ENCODE results near the gene LSR. TPM values are rescaled to one million over a fixed set of nuclear protein-coding genes. Genes with fewer than 3 reads are reported as not detected.
"Not testable (repeated sequence)": the region's sequence is repeated elsewhere in the genome, so short reads cannot be mapped to it uniquely, and the experiment has no call there.

The LSR gene
- total RNA-seq, 2 experiments from 2014 or later: 25.5 to 25.9 TPM

DNA sequence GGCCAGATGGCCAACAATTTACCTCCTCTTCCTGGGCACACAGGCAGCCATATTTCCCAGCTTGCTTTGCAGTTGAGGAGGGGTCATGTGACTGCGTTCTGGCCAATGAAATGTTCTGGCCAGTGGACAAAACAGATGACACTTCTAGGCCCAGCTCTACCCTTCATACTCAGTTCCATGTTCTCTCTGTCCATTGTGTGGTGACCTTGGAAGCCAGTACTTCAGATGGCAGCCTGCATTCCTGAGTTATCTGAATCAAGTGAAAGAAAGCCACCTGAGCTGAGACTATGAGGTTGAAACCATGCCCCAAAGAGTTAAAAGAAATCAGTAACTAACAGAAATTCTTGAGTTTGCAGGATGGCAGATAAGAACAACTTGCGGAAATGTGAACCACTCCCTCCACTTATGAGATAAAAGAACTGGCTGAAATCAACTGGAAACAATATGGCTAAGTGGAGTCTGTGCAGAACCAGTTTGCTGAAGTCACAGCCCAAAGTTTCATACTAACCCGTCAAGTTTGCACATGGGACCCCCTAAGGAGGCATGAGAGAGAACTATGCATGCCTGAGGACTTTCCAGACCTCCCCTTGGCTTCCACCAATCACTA is 28.4 kb upstream of the LSR start:
- Mint-ChIP-seq H3K9me3 (ENCODE audit: insufficient read depth) (peaks cover 16% of the 10 kb centered on the region), H3K27ac (no peak overlapping the region), H3K4me3 (no peak overlapping the region), H3K36me3 (ENCODE audit: low read depth) (no peaks in the 10 kb centered on the region), H3K27me3 (ENCODE audit: low read depth) (no peaks in the 10 kb centered on the region), H3K4me1 (ENCODE audit: low read depth) (peaks cover 19% of the 10 kb centered on the region)
- CTCF ChIA-PET: interaction anchor here (1.3 to 6.6 kb wide), 3 partner anchors 9 to 154 kb away, joined by 4 to 64 read pairs (median 4); partner anchors contain the start of gene FXYD7
- ATAC-seq (no peak), DNase-seq (no peak)
- POLR2A ChIA-PET: interaction anchor here (0.5 kb wide), 1 partner anchor 9 kb away, joined by 3 read pairs; no protein-coding TSS in a partner anchor

DNA sequence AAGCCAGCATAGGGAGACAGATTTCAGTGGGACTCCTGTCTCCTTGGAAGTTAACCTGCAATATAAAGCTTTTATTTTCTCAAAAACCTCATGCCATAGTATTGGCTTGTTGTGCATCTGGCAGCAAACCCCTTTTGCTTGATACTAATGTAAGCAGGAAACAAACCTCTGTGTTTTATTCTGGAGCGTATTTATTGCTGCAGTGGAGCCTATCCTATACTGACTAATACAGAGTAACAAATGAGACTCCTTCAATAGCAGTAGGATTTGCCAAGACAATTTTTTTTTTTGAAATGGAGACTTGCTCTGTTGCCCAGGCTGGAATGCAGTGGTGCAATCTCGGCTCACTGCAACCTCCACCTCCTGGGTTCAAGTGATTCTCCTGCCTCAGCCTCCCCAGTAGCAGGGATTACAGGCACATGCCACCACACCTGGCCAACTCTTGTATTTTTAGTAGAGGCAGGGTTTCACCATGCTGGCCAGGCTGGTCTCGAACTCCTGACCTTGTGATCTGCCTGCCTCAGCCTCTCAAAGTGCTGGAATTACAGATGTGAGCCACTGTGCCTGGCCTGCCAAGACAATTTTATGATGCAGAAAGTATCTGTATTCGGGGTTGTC is 27.7 kb upstream of the LSR start:
- not testable (repeated sequence) for H3K27ac Mint-ChIP-seq; DNase-seq; H3K36me3 Mint-ChIP-seq (ENCODE audit: low read depth); H3K27me3 Mint-ChIP-seq (ENCODE audit: low read depth); ATAC-seq; H3K4me3 Mint-ChIP-seq
- peaks cover 12% of the 10 kb centered on the region for H3K4me1 Mint-ChIP-seq (ENCODE audit: low read depth)
- peaks cover 16% of the 10 kb centered on the region for H3K9me3 Mint-ChIP-seq (ENCODE audit: insufficient read depth)
- CTCF ChIA-PET: interaction anchor here (1.3 to 6.6 kb wide), 3 partner anchors 9 to 154 kb away, joined by 4 to 64 read pairs (median 4); partner anchors contain the start of gene FXYD7
- POLR2A ChIA-PET: interaction anchor here (0.5 kb wide), 1 partner anchor 10 kb away, joined by 3 read pairs; no protein-coding TSS in a partner anchor

DNA sequence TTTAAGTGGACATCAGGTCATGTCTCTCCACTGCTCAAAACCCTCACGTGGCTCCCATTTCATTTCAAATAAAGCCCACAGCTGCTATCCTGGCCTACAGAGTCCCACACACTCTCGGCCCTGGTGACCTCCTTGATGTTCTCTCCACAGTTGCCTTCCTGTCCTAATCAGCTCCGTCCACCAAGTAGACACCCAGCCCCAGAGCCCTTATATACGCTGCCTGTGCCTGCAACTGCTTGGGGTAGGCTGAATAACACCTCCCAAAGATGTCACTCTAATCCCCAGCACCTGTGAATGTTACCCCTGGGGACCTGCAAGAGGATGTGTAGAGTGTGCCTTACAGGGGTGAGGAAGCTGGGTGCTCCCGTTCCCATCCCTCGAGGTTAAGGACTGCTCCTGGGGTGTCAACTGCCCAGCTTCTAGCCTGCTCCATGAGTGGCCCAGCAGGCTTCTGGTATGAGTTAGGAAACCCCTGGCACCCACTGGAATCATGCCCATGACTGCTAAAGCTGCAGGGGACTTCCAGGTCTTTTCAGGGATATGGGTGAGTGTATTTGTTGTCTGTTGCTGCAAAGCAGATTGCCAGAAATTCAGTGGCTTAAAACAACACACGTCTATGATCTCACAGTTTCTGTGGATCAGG is 26.3 kb upstream of the LSR start:
- peaks cover 13% of the 10 kb centered on the region for H3K9me3 Mint-ChIP-seq (ENCODE audit: insufficient read depth)
- POLR2A ChIA-PET: no interaction called here
- H3K36me3 Mint-ChIP-seq (ENCODE audit: low read depth): no peaks in the 10 kb centered on the region
- H3K4me3 Mint-ChIP-seq: no peak overlapping the region
- ATAC-seq: no peak
- peaks cover 3% of the 10 kb centered on the region for H3K4me1 Mint-ChIP-seq (ENCODE audit: low read depth)
- H3K27me3 Mint-ChIP-seq (ENCODE audit: low read depth): no peaks in the 10 kb centered on the region
- no peak for DNase-seq
- CTCF ChIA-PET: interaction anchor here (0.7 to 1.3 kb wide), 2 partner anchors 11 to 68 kb away, joined by 3 to 4 read pairs; partner anchors contain the start of gene FXYD5
- no peak overlapping the region for H3K27ac Mint-ChIP-seq

- ChIA-PET POLR2A (no interaction called here), CTCF (interaction anchor here (0.7 to 1.3 kb wide), 2 partner anchors 12 to 69 kb away, joined by 3 to 4 read pairs; partner anchors contain the start of gene FXYD5)
- Mint-ChIP-seq H3K4me3 (no peak overlapping the region), H3K4me1 (ENCODE audit: low read depth) (peaks cover 3% of the 10 kb centered on the region), H3K36me3 (ENCODE audit: low read depth) (no peaks in the 10 kb centered on the region), H3K27ac (no peak overlapping the region), H3K9me3 (ENCODE audit: insufficient read depth) (peaks cover 13% of the 10 kb centered on the region), H3K27me3 (ENCODE audit: low read depth) (no peaks in the 10 kb centered on the region)
- ATAC-seq (no peak), DNase-seq (no peak)
These were observed 25.6 kb upstream of the LSR start for GRCh38 chr19:35223084-35223790.

GRCh38 chr19:35223862-35224505 is 24.8 kb upstream of the LSR start:
- no peaks in the 10 kb centered on the region for H3K36me3 Mint-ChIP-seq (ENCODE audit: low read depth)
- POLR2A ChIA-PET: no interaction called here
- H3K9me3 Mint-ChIP-seq (ENCODE audit: insufficient read depth): peaks cover 11% of the 10 kb centered on the region
- CTCF ChIA-PET: interaction anchor here (1.3 kb wide), 1 partner anchor 12 kb away, joined by 3 read pairs; no protein-coding TSS in a partner anchor
- ATAC-seq (no peak), DNase-seq (no peak)
- no peak overlapping the region for H3K27ac Mint-ChIP-seq
- peaks cover 3% of the 10 kb centered on the region for H3K4me1 Mint-ChIP-seq (ENCODE audit: low read depth)
- H3K27me3 Mint-ChIP-seq (ENCODE audit: low read depth): no peaks in the 10 kb centered on the region
- no peak overlapping the region for H3K4me3 Mint-ChIP-seq

DNA sequence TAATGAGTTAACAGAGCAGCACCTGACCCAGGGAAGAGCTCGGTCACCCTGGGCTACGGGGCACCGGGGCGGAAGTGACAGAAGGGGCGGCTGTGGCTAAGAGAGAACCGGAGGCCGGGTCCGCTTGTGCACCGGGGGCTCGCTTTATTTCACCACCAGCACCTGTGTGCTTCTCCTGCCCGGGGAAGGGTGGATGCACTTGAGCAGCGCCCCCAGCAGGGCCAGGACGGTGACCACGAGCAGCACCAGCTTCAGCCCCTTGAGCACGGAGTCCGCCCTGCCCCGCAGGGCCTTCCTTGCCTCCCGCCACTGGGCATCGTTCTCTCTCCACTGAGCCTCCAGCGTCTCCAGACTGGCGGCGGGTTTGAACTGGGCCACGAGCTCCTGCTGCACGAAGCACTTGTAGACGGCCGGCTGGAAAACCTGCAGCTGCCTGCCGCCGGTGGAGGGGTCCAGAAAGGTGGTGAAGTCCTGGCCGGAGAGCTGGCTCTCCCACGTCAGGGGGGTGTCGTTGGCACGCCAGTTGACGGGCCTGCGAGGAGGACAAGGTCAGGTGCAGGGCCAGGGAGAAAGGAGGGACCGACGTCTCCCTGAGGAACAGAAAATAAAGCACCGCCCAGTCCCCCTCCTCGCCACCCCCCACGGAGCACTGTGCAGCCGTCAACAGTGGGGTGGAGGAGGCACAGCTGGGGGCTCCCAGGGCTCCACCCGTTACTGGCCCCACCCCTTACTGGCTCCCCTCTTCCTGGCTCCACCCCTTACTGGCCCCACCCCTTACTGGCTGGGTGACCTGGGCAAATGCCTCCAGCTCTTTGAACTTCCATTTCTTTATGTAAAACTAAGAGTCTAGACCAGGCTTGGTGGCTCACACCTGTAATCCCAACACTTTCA is 23.9 kb upstream of the LSR start:
- Mint-ChIP-seq H3K9me3 (ENCODE audit: insufficient read depth) (peaks cover 5% of the 10 kb centered on the region), H3K27me3 (ENCODE audit: low read depth) (no peaks in the 10 kb centered on the region), H3K4me3 (no peak overlapping the region), H3K36me3 (ENCODE audit: low read depth) (no peaks in the 10 kb centered on the region), H3K27ac (no peak overlapping the region), H3K4me1 (ENCODE audit: low read depth) (peaks cover 3% of the 10 kb centered on the region)
- ATAC-seq: no peak
- CTCF ChIA-PET: interaction anchor here (0.5 kb wide), 1 partner anchor 57 kb away, joined by 3 read pairs; no protein-coding TSS in a partner anchor
- POLR2A ChIA-PET: interaction anchor here (0.5 kb wide), 1 partner anchor 61 kb away, joined by 3 read pairs; no protein-coding TSS in a partner anchor
- no peak for DNase-seq

- CTCF ChIA-PET: interaction anchor here (0.8 kb wide), 1 partner anchor 14 kb away, joined by 3 read pairs; no protein-coding TSS in a partner anchor
- no peak overlapping the region for H3K27ac Mint-ChIP-seq
- ATAC-seq (no peak), DNase-seq (no peak)
- peaks cover 5% of the 10 kb centered on the region for H3K9me3 Mint-ChIP-seq (ENCODE audit: insufficient read depth)
- POLR2A ChIA-PET: no interaction called here
- no peaks in the 10 kb centered on the region for H3K27me3 Mint-ChIP-seq (ENCODE audit: low read depth)
- peaks cover 3% of the 10 kb centered on the region for H3K4me1 Mint-ChIP-seq (ENCODE audit: low read depth)
- no peak overlapping the region for H3K4me3 Mint-ChIP-seq
- no peaks in the 10 kb centered on the region for H3K36me3 Mint-ChIP-seq (ENCODE audit: low read depth)
These were observed 22.9 kb upstream of the LSR start for GRCh38 chr19:35225951-35226350.

DNA sequence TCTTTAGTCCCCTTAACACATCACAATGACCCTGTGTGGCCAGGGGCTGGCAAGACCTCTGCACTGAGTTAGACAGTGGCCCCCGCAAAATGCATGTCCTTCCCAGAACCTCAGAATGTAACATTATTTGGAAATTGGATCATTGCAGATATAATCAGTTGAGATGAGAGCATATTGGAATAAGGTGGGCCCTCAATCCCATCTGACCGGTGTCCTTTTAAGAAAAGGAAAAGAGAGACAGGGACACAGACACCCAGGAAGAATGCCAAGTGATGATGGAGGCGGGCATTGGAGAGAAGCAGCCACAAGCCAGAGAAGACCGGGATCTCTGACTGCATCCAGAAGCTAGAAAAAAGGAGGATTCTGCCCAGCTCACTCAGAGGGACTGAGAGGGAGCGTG is 22.1 kb upstream of the LSR start:
- Mint-ChIP-seq H3K27ac (no peak overlapping the region), H3K27me3 (ENCODE audit: low read depth) (no peaks in the 10 kb centered on the region), H3K4me3 (no peak overlapping the region), H3K36me3 (ENCODE audit: low read depth) (no peaks in the 10 kb centered on the region), H3K4me1 (ENCODE audit: low read depth) (peaks cover 3% of the 10 kb centered on the region), H3K9me3 (ENCODE audit: insufficient read depth) (peaks cover 5% of the 10 kb centered on the region)
- no peak for DNase-seq
- ChIA-PET POLR2A (no interaction called here), CTCF (interaction anchor here (0.8 kb wide), 1 partner anchor 15 kb away, joined by 3 read pairs; no protein-coding TSS in a partner anchor)
- ATAC-seq: no peak

DNA sequence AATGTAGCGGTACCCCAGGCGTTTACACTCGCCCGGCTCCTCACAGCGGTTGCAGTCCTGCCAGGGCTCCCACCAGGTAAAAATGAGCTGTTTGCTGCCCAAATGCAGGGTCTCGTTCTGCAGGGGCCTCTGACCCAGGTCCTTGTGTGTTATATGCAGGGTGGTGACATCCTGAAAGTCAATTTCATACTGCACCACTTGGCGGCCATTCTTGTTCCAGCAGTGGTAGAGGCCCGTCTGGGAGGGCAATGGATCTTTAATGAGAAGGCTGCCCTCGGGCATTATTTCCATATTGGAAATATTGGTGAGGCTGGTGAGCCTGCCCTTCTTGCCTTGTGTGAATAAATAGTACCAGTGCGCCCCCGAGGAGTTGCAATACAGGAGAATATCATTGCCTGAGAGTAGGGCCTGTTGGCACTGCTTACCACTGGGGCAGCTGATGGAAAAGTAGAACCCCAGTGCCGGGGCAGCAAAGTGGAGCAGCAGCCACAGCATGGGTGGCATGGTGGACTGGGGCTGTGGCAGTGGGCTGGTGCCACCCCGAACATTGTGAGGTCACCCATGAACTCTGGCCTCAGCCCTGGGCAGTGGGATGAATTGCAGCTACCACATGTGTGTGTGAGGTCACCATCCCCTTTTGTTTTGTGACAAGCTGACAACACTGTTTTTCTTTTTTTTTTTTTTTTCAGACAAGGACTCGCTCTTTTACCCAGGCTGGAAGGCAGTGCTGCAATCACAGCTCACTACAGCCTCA is 20.4 kb upstream of the LSR start, which contains the start of gene FAM187B:
FAM187B (minus strand) TSS at position 563 of the 754 bp plus-strand sequence; CDS start at position 504, 59 bp downstream.
- ATAC-seq (no peak), DNase-seq (no peak)
- Mint-ChIP-seq H3K4me3 (no peak within 1 kb of the TSS), H3K27me3 (ENCODE audit: low read depth) (no peaks in the 10 kb centered on the region), H3K36me3 (ENCODE audit: low read depth) (no peaks in the 10 kb centered on the region), H3K4me1 (ENCODE audit: low read depth) (no peaks in the 10 kb centered on the region), H3K9me3 (ENCODE audit: insufficient read depth) (no peaks in the 10 kb centered on the region), H3K27ac (no peak within 1 kb of the TSS)
- ChIA-PET POLR2A (no interaction called here), CTCF (no interaction called here)

DNA sequence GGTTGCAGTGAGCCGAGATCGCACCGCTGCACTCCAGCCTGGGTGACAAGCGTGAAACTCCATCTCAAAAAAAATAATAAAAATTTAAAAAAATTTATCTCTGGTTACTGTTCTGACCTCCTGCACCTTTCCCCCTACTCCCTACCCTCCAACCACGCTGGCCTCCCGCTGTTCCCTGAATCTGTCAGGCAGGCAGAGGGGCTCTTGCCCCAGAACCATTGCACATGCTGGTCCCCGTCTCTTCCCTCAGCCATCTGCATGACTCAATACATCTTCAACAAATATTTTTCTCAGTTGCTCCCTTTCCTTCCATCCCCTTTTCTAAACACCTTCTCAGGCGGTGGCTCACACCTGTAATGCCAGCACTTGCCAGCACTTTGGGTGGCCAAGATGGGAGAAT is 19.2 kb upstream of the LSR start:
- H3K27me3 Mint-ChIP-seq (ENCODE audit: low read depth): no peaks in the 10 kb centered on the region
- H3K27ac Mint-ChIP-seq: no peak overlapping the region
- no peaks in the 10 kb centered on the region for H3K36me3 Mint-ChIP-seq (ENCODE audit: low read depth)
- POLR2A ChIA-PET: no interaction called here
- CTCF ChIA-PET: no interaction called here
- ATAC-seq (no peak), DNase-seq (no peak)
- peaks cover 4% of the 10 kb centered on the region for H3K9me3 Mint-ChIP-seq (ENCODE audit: insufficient read depth)
- no peaks in the 10 kb centered on the region for H3K4me1 Mint-ChIP-seq (ENCODE audit: low read depth)
- H3K4me3 Mint-ChIP-seq: no peak overlapping the region

Measured in activated CD8-positive, alpha-beta T cell treated with anti-CD3 and anti-CD28 coated beads, Interleukin-2, amount 10 ng/mL, durations not matched to agents 7 days and 5 days (primary cell).